Nephron progenitor cell (in vitro differentiated cells): ENCODE measurements around the gene SEC22A.

ENCODE experiments used
- DNase-seq: peaks from one replicate; pipeline ENCODE4 v3.0.0; 2021
- H3K27ac Mint-ChIP-seq: 2 replicates; pipeline ENCODE4 v1.8.0; 2021; ENCODE audit warnings: mild to moderate bottlenecking, moderate library complexity, mixed read lengths
- H3K27me3 Mint-ChIP-seq: 2 replicates; pipeline ENCODE4 v1.8.0; 2021; ENCODE audit warnings: mild to moderate bottlenecking, low read depth, mixed read lengths; ENCODE audit not compliant: poor library complexity
- H3K36me3 Mint-ChIP-seq: 2 replicates; pipeline ENCODE4 v1.8.0; 2021; ENCODE audit warnings: low read depth, mixed read lengths
- H3K4me1 Mint-ChIP-seq: 2 replicates; pipeline ENCODE4 v1.8.0; 2021; ENCODE audit warnings: mixed read lengths
- H3K4me3 Mint-ChIP-seq: 2 replicates; pipeline ENCODE4 v1.8.0; 2021; ENCODE audit warnings: mild to moderate bottlenecking, moderate library complexity, mixed read lengths
- H3K9me3 Mint-ChIP-seq: 2 replicates; pipeline ENCODE4 v1.8.0; 2021; ENCODE audit warnings: mild to moderate bottlenecking, moderate library complexity, mixed read lengths
- CTCF ChIP-seq: fragments of 200-600 bp; sonication (generic); IDR thresholded peaks from 2 replicates; pipeline ENCODE4 v1.5.0; 2021; ENCODE audit warnings: antibody characterized with exemption

Gene SEC22A

GRCh38 chr3:123314359-123315270, 112.9 kb downstream of the SEC22A start:
- Mint-ChIP-seq H3K9me3 (no peaks in the 10 kb centered on the region), H3K4me3 (no peak overlapping the region), H3K4me1 (peaks cover 35% of the 10 kb centered on the region), H3K27ac (no peak overlapping the region), H3K27me3 (peaks cover 42% of the 10 kb centered on the region), H3K36me3 (peaks cover 12% of the 10 kb centered on the region)
- TF ChIP-seq CTCF, result no peak
- DNase-seq, result no peak

GRCh38 chr3:123315271-123315595, 113.5 kb downstream of the SEC22A start:
- peaks cover 12% of the 10 kb centered on the region for H3K36me3 Mint-ChIP-seq
- H3K4me1 Mint-ChIP-seq, result peaks cover 30% of the 10 kb centered on the region
- no peak overlapping the region for H3K4me3 Mint-ChIP-seq
- H3K9me3 Mint-ChIP-seq, result no peaks in the 10 kb centered on the region
- H3K27me3 Mint-ChIP-seq, result peaks cover 45% of the 10 kb centered on the region
- no peak overlapping the region for H3K27ac Mint-ChIP-seq
- no peak for TF ChIP-seq CTCF
- no peak for DNase-seq

GRCh38 chr3:123317716-123318115, 116.0 kb downstream of the SEC22A start:
- Mint-ChIP-seq H3K4me3 (no peak overlapping the region), H3K4me1 (peaks cover 16% of the 10 kb centered on the region), H3K27me3 (peaks cover 54% of the 10 kb centered on the region), H3K9me3 (no peaks in the 10 kb centered on the region), H3K36me3 (peaks cover 12% of the 10 kb centered on the region), H3K27ac (no peak overlapping the region)
- no peak for DNase-seq
- TF ChIP-seq CTCF, result no peak

GRCh38 chr3:123318374-123318773, 116.6 kb downstream of the SEC22A start:
- Mint-ChIP-seq H3K4me3 (no peak overlapping the region), H3K36me3 (peaks cover 12% of the 10 kb centered on the region), H3K9me3 (no peaks in the 10 kb centered on the region), H3K27me3 (peaks cover 48% of the 10 kb centered on the region), H3K4me1 (peaks cover 22% of the 10 kb centered on the region), H3K27ac (no peak overlapping the region)
- TF ChIP-seq CTCF, result no peak
- no peak for DNase-seq

- Mint-ChIP-seq H3K4me1 (peaks cover 19% of the 10 kb centered on the region), H3K27ac (no peak overlapping the region), H3K4me3 (no peak overlapping the region), H3K9me3 (no peaks in the 10 kb centered on the region), H3K36me3 (peaks cover 12% of the 10 kb centered on the region), H3K27me3 (peaks cover 39% of the 10 kb centered on the region)
- DNase-seq, result no peak
- no peak for TF ChIP-seq CTCF
These were observed 118.0 kb downstream of the SEC22A start for GRCh38 chr3:123319760-123320159.

- TF ChIP-seq CTCF, result no peak
- H3K36me3 Mint-ChIP-seq, result peaks cover 12% of the 10 kb centered on the region
- peak overlapping the region; percentile 48 for H3K27ac Mint-ChIP-seq
- no peaks in the 10 kb centered on the region for H3K9me3 Mint-ChIP-seq
- peaks cover 34% of the 10 kb centered on the region for H3K27me3 Mint-ChIP-seq
- no peak overlapping the region for H3K4me3 Mint-ChIP-seq
- peaks cover 15% of the 10 kb centered on the region for H3K4me1 Mint-ChIP-seq
- no peak for DNase-seq
These were observed 118.5 kb downstream of the SEC22A start for GRCh38 chr3:123320221-123320620.
